Left ventricle myocardium inferior (tissue), 1 donor: Measurements from ENCODE around the gene CREB3L4. TPM values are rescaled to one million over a fixed set of nuclear protein-coding genes. Genes with fewer than 3 reads are reported as not detected.

ENCODE experiments used
- DNase-seq: peaks from one replicate; pipeline ENCODE4 v3.0.0-alpha.2; 2020
- H3K27ac ChIP-seq: fragments of 200-600 bp; replicated peaks from 2 replicates; pipeline ENCODE4 v1.8.0; 2021
- H3K27me3 ChIP-seq: fragments of 200-600 bp; 2 replicates; pipeline ENCODE4 v1.8.0; 2021; ENCODE audit warnings: low read depth
- H3K36me3 ChIP-seq: fragments of 200-600 bp; 2 replicates; pipeline ENCODE4 v1.8.0; 2021
- H3K4me1 ChIP-seq: fragments of 200-600 bp; 2 replicates; pipeline ENCODE4 v1.8.0; 2021
- H3K4me3 ChIP-seq: fragments of 200-600 bp; 2 replicates; pipeline ENCODE4 v1.8.0; 2021; ENCODE audit warnings: mild to moderate bottlenecking, moderate library complexity
- H3K9me3 ChIP-seq: fragments of 200-600 bp; replicated peaks from 2 replicates; pipeline ENCODE4 v1.8.0; 2021
- CTCF ChIP-seq: fragments of 200-600 bp; IDR thresholded peaks from 2 replicates; pipeline ENCODE4 v1.8.0; 2021; ENCODE audit warnings: antibody characterized with exemption, mild to moderate bottlenecking, borderline replicate concordance
- intact Hi-C: fragments of 100-400 bp; cut with micrococcal nuclease; formaldehyde crosslinking; loops from one replicate; pipeline ENCODE4 v1.11.0; 2022
- total RNA-seq: library from RNA; stranded (reverse); fragmentation: NEBNext Ultra II Directional; extraction: Animal tissue kit (Norgen Biotek cat#: 25700); gene quantifications from one replicate; pipeline ENCODE4 v1.2.1, GENCODE V29; 2021
- donor health status: DM: no; HTN: yes; CAD: no; lungs with severe emphysema.

The CREB3L4 gene
- total RNA-seq, 1 donor from 2014 or later, result 4.8 TPM

DNA sequence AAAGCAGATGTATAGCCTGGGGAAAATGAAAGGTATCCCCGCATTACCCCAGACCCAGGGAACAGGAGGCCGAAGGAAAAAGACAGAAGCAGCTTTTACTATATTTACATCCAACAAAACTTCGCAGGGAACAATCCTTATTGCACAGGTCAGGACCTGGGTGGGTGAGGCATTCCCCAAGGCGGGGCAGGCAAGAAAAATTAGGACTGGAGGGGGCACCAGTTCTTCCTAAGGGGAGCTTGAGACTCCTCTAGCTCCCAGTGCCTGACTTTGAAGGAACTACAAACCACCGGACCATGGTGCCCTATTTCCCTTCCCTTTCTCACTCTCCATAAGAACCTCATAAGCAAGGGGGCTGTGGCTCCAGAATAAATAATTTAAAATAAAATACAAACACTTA is 38.3 kb upstream of the CREB3L4 start:
- DNase-seq, result no peak
- intact Hi-C loops, result no loop called here
- H3K36me3 ChIP-seq, result peaks cover 29% of the 10 kb centered on the region

DNA sequence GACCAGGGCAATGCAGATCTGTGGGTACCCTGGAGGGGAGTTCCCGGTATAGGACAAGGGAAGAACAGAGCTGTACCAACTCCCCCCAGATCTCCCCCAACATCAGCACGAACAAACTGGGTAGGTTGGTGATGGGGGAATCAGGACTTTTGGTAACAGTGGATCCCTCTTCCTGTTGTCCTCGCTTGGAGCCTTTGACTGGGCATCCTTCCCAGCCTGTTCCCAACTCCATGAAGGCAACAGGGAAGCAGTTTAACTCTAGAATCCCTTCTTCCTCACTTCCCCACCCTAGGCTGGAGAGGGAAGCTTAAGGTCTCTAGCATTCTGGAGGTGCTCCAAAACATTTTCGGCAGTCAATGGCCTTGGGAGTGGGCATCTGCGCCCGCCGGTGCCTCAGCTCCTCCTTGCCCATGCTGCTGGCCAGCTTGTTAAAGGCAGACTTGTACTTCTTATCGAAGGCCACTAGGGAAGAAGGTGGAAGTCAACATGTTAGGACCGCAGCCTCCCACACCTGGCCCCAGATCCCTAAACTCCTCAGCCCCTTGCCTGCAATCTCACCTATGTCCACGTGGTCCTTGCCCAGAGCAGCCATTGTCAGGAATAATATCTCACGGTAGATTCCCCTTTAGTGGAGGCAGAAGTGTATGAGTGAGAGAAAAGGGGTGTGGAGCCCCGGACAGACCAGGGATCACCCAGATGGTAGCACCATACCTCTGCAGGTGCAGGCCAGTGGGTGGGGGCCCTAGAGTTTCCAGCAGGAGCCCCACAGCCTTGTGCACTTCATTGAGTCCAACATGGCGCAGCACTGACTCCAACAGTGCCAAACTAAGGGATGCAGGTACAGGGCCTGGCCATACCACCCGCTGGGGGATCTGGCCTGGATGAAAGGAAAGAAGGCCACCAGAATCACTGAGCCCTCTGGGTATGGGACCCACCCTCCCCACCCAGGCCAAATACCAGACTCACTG is 37.4 kb upstream of the CREB3L4 start:
- intact Hi-C loops, result no loop called here
- no peaks in the 10 kb centered on the region for H3K9me3 ChIP-seq
- peak overlapping the region; percentile 63 for H3K27ac ChIP-seq
- H3K27me3 ChIP-seq, result no peaks in the 10 kb centered on the region
- no peak for DNase-seq
- H3K4me3 ChIP-seq, result no peak overlapping the region
- peaks cover 16% of the 10 kb centered on the region for H3K4me1 ChIP-seq
- TF ChIP-seq CTCF, result no peak
- H3K36me3 ChIP-seq, result peaks cover 38% of the 10 kb centered on the region

More for the DNA sequence above, 38.3 kb upstream of the CREB3L4 start:
- Histone ChIP-seq H3K27ac (peak overlapping the region; percentile 63), H3K4me3 (no peak overlapping the region), H3K27me3 (no peaks in the 10 kb centered on the region), H3K4me1 (peaks cover 16% of the 10 kb centered on the region), H3K9me3 (no peaks in the 10 kb centered on the region)
- TF ChIP-seq CTCF, result no peak

DNA sequence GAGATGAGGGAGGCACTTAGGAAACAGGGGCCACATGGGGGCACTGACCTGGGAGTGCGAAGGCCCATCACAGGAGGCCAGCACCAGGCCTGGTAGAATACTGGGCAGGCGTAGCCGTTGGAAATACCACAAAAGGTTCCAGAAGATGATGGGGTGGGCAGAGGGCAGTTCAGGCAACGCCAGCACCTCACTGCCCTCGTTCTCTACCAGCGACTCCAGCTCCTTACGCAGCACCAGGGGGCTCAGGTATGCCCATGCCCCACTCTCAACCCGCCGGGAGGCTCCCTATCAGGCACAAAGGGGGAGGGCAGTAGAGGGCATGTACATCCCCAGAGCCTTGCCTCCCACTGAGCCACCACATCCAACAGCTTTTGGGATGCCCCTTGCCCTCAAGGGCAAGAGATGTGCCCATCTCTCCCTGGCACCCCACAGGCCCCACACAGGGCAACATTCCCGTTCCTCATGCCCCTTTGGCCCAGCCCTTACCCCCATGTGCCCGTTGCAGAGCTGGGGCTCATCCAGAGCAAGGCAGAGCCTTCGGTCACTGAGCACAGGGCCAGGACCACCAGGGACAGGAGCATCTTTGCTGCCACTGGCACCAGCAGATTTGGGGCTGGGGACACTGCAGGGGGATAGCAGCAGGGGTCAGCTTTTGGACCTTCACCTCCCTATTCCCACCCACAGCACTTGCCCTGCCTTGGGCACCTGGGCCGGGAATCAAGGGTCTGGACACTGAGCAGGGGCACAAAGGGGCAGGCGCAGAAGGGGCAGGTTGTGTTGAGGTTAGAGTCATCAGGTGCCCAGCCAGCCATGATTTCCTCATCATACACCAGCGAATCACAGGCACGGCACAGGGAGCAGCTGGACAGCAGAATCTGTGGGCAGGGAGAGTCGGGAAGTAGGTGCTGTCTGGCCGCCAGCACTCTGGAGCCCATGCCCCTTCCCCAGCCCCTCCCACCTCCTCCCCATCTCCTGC is 35.3 kb upstream of the CREB3L4 start:
- H3K4me3 ChIP-seq, result no peak overlapping the region
- no peak for TF ChIP-seq CTCF
- H3K27me3 ChIP-seq, result no peaks in the 10 kb centered on the region
- DNase-seq, result no peak
- intact Hi-C loops, result no loop called here
- H3K36me3 ChIP-seq, result peaks cover 60% of the 10 kb centered on the region
- no peak overlapping the region for H3K27ac ChIP-seq
- peaks cover 16% of the 10 kb centered on the region for H3K4me1 ChIP-seq
- no peaks in the 10 kb centered on the region for H3K9me3 ChIP-seq

GRCh38 chr1:153933430-153933829 is 34.3 kb upstream of the CREB3L4 start:
- intact Hi-C loops, result no loop called here
- TF ChIP-seq CTCF, result no peak
- H3K36me3 ChIP-seq, result peaks cover 69% of the 10 kb centered on the region
- H3K4me3 ChIP-seq, result no peak overlapping the region
- H3K27me3 ChIP-seq, result no peaks in the 10 kb centered on the region
- H3K4me1 ChIP-seq, result peaks cover 9% of the 10 kb centered on the region
- no peaks in the 10 kb centered on the region for H3K9me3 ChIP-seq
- no peak for DNase-seq
- no peak overlapping the region for H3K27ac ChIP-seq

GRCh38 chr1:153933955-153934354 is 33.7 kb upstream of the CREB3L4 start:
- TF ChIP-seq CTCF, result no peak
- H3K27me3 ChIP-seq, result no peaks in the 10 kb centered on the region
- H3K9me3 ChIP-seq, result no peaks in the 10 kb centered on the region
- H3K4me1 ChIP-seq, result peaks cover 4% of the 10 kb centered on the region
- intact Hi-C loops, result no loop called here
- peaks cover 75% of the 10 kb centered on the region for H3K36me3 ChIP-seq
- no peak overlapping the region for H3K4me3 ChIP-seq
- DNase-seq, result no peak
- no peak overlapping the region for H3K27ac ChIP-seq
